Stimulated activated naive B cell treated with anti-CD40 and anti-IgM and Interleukin-4, amounts not matched to agents 10 μg/mL and 1 μg/mL and 100 μg/mL, for 72 hours (primary cell): Measurements from ENCODE around the gene PHF11.
A peak's percentile ranks its signal among the peaks of the same experiment; 100 is the strongest.

ENCODE experiments used
- ATAC-seq, 2 donors: fragments of 150-1000 bp; cut with Tn5 transposase; replicated peaks; 2 replicates each; pipeline ENCODE4 v1.10.0; 2021; ENCODE audit warnings: moderate library complexity in 1 of 2
- DNase-seq: peaks from one replicate; pipeline ENCODE4 v3.0.0; 2021
- H3K27ac Mint-ChIP-seq: one replicate; pipeline ENCODE4 v1.8.0; 2022; ENCODE audit warnings: mild to moderate bottlenecking, mixed read lengths
- H3K27me3 Mint-ChIP-seq, 2 donors: one replicate each; pipeline ENCODE4 v1.8.0; 2022; ENCODE audit warnings: mixed read lengths in 2 of 2
- H3K36me3 Mint-ChIP-seq, 2 donors: one replicate each; pipeline ENCODE4 v1.8.0; 2022; ENCODE audit warnings: mixed read lengths in 2 of 2, mild to moderate bottlenecking in 1 of 2
- H3K4me1 Mint-ChIP-seq, 2 donors: one replicate each; pipeline ENCODE4 v1.8.0; 2022; ENCODE audit warnings: mixed read lengths in 2 of 2, mild to moderate bottlenecking in 1 of 2
- H3K4me3 Mint-ChIP-seq, 2 donors: one replicate each; pipeline ENCODE4 v1.8.0; 2022; ENCODE audit warnings: mild to moderate bottlenecking in 2 of 2, mixed read lengths in 2 of 2, moderate library complexity in 1 of 2
- H3K9me3 Mint-ChIP-seq, 2 donors: one replicate each; pipeline ENCODE4 v1.8.0; 2022; ENCODE audit warnings: mixed read lengths in 2 of 2, mild to moderate bottlenecking in 1 of 2

Gene PHF11

GRCh38 chr13:49521224-49521623, 25.5 kb downstream of the PHF11 start:
- peak overlapping the region; percentile 2 for H3K27ac Mint-ChIP-seq
- ATAC-seq (no peak), DNase-seq (no peak)
- peaks cover 33 to 40% of the 10 kb centered on the region in 2 donors for H3K36me3 Mint-ChIP-seq
- no peak overlapping the region for H3K4me3 Mint-ChIP-seq
- H3K27me3 Mint-ChIP-seq: no peaks in the 10 kb centered on the region
- H3K4me1 Mint-ChIP-seq: peaks cover 4 to 18% of the 10 kb centered on the region in 2 donors
- H3K9me3 Mint-ChIP-seq: no peaks in the 10 kb centered on the region

DNA sequence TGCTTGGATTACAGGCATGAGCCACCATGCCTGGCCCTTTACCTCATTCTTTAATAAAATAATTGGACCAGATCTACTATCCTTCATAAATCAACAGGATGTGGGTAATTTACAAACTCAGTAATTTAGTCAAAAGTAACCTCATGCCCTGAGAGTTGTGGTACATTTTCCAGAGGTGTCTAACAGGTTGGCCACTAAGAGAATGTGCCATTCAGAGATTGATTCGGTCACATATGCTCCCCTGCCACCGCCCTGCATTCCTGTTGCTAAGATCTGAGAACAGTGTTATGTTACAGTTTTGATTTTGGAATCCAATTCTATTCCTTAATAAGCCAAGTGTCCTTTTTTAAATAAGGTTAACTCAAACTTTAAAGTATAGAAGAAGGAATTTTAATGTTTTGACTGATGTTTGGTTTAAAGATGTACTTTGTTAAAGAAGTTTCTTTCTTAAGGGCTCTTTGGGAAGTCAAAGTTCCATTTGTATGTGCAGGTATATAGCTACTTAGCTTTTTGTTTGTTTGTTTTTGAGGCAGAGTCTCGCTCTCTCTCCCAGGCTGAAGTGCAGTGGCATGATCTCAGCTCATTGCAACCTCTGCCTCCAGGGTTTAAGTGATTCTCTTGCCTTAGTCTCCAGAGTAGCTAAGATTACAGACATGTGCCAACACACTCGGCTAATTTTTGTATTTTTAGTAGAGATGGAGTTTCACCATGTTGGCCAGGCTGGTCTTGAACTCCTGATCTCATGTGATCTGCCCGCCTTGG, 29.2 kb downstream of the PHF11 start:
- Mint-ChIP-seq H3K4me3 (no peak overlapping the region), H3K27me3 (no peaks in the 10 kb centered on the region)

GRCh38 chr13:49527123-49527522, 31.4 kb downstream of the PHF11 start:
- Mint-ChIP-seq H3K27ac (peak overlapping the region; percentile 14), H3K27me3 (no peaks in the 10 kb centered on the region), H3K9me3 (no peaks in the 10 kb centered on the region), H3K36me3 (peaks cover 44 to 45% of the 10 kb centered on the region in 2 donors), H3K4me3 (no peak overlapping the region), H3K4me1 (peaks cover 17 to 48% of the 10 kb centered on the region in 2 donors)
- ATAC-seq (no peak), DNase-seq (no peak)

More for the DNA sequence above, 29.2 kb downstream of the PHF11 start:
- Mint-ChIP-seq H3K36me3 (peaks cover 40 to 41% of the 10 kb centered on the region in 2 donors), H3K9me3 (no peaks in the 10 kb centered on the region), H3K27ac (peak overlapping the region; percentile 20), H3K4me1 (peaks cover 4 to 36% of the 10 kb centered on the region in 2 donors)
- no peak for ATAC-seq
- no peak for DNase-seq

- ATAC-seq: no peak
- H3K9me3 Mint-ChIP-seq: no peaks in the 10 kb centered on the region
- H3K27me3 Mint-ChIP-seq: no peaks in the 10 kb centered on the region
- no peak overlapping the region for H3K4me3 Mint-ChIP-seq
- no peak for DNase-seq
- H3K27ac Mint-ChIP-seq: peak overlapping the region; percentile 42
- peaks cover 23 to 55% of the 10 kb centered on the region in 2 donors for H3K4me1 Mint-ChIP-seq
- peaks cover 45 to 49% of the 10 kb centered on the region in 2 donors for H3K36me3 Mint-ChIP-seq
Observed at GRCh38 chr13:49528161-49528560, 32.4 kb downstream of the PHF11 start.

GRCh38 chr13:49530457-49530856, 34.7 kb downstream of the PHF11 start:
- H3K4me3 Mint-ChIP-seq: peak overlapping the region in 1 of 2 donors; percentile 39
- H3K27me3 Mint-ChIP-seq: no peaks in the 10 kb centered on the region
- no peaks in the 10 kb centered on the region for H3K9me3 Mint-ChIP-seq
- ATAC-seq (peak; percentile 88 to 91), DNase-seq (peak; percentile 53)
- peak overlapping the region; percentile 96 for H3K27ac Mint-ChIP-seq
- peaks cover 50 to 63% of the 10 kb centered on the region in 2 donors for H3K36me3 Mint-ChIP-seq
- H3K4me1 Mint-ChIP-seq: peaks cover 35 to 78% of the 10 kb centered on the region in 2 donors

GRCh38 chr13:49532593-49532992, 36.8 kb downstream of the PHF11 start:
- Mint-ChIP-seq H3K4me3 (peak overlapping the region; percentile 32 to 39), H3K27me3 (no peaks in the 10 kb centered on the region), H3K9me3 (no peaks in the 10 kb centered on the region), H3K4me1 (peaks cover 39 to 86% of the 10 kb centered on the region in 2 donors), H3K36me3 (peaks cover 50 to 60% of the 10 kb centered on the region in 2 donors), H3K27ac (peak overlapping the region; percentile 62)
- ATAC-seq: no peak
- no peak for DNase-seq

- ATAC-seq (no peak), DNase-seq (no peak)
- Mint-ChIP-seq H3K36me3 (peaks cover 53 to 63% of the 10 kb centered on the region in 2 donors), H3K9me3 (no peaks in the 10 kb centered on the region), H3K27me3 (no peaks in the 10 kb centered on the region), H3K4me1 (peaks cover 39 to 82% of the 10 kb centered on the region in 2 donors), H3K27ac (peak overlapping the region; percentile 62), H3K4me3 (peak overlapping the region; percentile 32 to 39)
Observed at GRCh38 chr13:49533011-49533410, 37.3 kb downstream of the PHF11 start.

DNA sequence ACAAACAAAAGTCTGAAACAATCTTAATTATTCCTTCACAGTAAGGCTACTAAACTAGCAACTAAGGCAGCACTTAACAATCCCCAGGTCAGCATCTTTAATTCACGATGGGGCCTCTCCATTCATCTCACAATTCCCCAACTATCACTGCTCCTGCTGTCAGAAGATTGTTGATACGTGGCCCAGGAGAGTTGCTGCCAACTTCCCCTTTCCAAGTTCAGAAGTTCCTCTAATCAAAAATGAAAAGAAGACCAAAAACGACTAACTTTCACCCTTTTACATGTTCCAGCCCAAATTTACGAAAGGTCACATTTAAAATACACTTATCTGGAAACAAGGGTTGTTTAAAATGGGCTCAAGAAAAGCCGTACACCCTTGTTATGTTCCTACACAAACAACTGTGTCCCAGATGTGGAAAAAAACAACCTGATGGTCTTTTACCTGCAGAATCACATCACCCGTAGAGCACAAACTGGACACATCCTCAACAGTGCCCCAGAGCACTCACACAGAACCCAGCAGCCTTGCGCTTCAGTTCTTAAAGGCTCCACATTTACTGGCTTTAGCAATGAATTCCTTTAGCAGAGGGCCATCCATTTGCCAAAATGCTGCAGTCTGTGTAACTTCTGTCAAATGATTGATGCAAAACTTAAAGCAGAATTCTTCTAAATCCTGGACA, 38.0 kb downstream of the PHF11 start:
- Mint-ChIP-seq H3K36me3 (peaks cover 50 to 60% of the 10 kb centered on the region in 2 donors), H3K27ac (peak overlapping the region; percentile 93), H3K27me3 (no peaks in the 10 kb centered on the region), H3K4me3 (peak overlapping the region; percentile 70 to 72), H3K4me1 (peaks cover 36 to 76% of the 10 kb centered on the region in 2 donors), H3K9me3 (no peaks in the 10 kb centered on the region)
- peak; percentile 49 to 61 for ATAC-seq
- DNase-seq: peak; percentile 9

- Mint-ChIP-seq H3K27me3 (no peaks in the 10 kb centered on the region), H3K27ac (peak overlapping the region; percentile 31), H3K4me3 (no peak overlapping the region), H3K4me1 (peaks cover 39 to 73% of the 10 kb centered on the region in 2 donors), H3K9me3 (no peaks in the 10 kb centered on the region), H3K36me3 (peaks cover 48 to 60% of the 10 kb centered on the region in 2 donors)
- DNase-seq: no peak
- peak; percentile 38 to 53 for ATAC-seq
Observed at GRCh38 chr13:49536144-49536873, 40.6 kb downstream of the PHF11 start.

- no peak overlapping the region for H3K4me3 Mint-ChIP-seq
Observed at GRCh38 chr13:49538404-49538803, 42.7 kb downstream of the PHF11 start.

DNA sequence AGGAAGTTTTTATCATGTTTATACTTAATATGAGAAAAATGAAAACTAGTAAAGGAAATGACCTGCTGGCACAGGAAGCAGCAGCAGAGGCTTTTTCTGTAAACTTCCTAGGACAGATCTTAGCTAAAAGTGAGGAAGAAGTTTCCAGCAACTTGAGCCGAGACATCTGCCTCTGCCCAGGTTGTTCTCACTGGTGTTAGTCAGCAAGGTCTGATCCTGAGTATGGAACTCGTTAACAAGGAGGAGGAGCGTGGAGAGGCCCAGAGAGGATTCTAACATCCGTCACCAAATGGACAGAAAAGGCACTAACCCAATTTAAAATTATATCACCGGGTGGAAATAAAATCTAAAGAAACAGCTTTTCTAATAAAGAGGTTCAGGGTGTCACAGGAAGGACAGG, 43.6 kb downstream of the PHF11 start:
- H3K27ac Mint-ChIP-seq: peak overlapping the region; percentile 70
- H3K27me3 Mint-ChIP-seq: no peaks in the 10 kb centered on the region
- H3K9me3 Mint-ChIP-seq: no peaks in the 10 kb centered on the region
- H3K36me3 Mint-ChIP-seq: peaks cover 33 to 47% of the 10 kb centered on the region in 2 donors
- ATAC-seq (no peak), DNase-seq (no peak)
- H3K4me3 Mint-ChIP-seq: peak overlapping the region; percentile 2 to 31
- peaks cover 23 to 53% of the 10 kb centered on the region in 2 donors for H3K4me1 Mint-ChIP-seq

More at GRCh38 chr13:49538404-49538803, 42.7 kb downstream of the PHF11 start:
- DNase-seq: no peak
- Mint-ChIP-seq H3K27ac (no peak overlapping the region), H3K36me3 (peaks cover 40 to 54% of the 10 kb centered on the region in 2 donors), H3K4me1 (peaks cover 31 to 62% of the 10 kb centered on the region in 2 donors), H3K9me3 (no peaks in the 10 kb centered on the region), H3K27me3 (no peaks in the 10 kb centered on the region)
- no peak for ATAC-seq

DNA sequence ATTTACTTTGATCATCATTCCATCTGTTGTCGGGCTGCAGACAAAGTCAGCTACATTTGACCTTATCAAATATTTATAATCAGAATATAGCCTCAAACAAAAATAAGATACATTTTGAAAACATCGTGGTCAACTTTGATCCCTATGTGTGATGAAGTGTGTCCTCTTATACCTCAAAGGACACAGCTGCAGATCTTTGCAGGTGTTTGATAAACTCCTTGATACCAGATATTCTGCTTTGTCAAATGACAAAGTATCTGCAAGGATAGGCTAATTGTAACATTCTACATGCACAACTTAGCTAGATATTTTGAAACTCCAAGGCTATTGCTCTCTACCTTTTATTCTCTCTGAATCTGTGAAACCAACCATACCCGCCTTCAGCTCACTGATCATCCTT, 44.0 kb downstream of the PHF11 start:
- Mint-ChIP-seq H3K27ac (peak overlapping the region; percentile 68), H3K4me3 (peak overlapping the region in 1 of 2 donors; percentile 53), H3K4me1 (peaks cover 21 to 49% of the 10 kb centered on the region in 2 donors), H3K27me3 (no peaks in the 10 kb centered on the region), H3K9me3 (no peaks in the 10 kb centered on the region), H3K36me3 (peaks cover 35 to 48% of the 10 kb centered on the region in 2 donors)
- DNase-seq (no peak), ATAC-seq (peak; percentile 22 to 47)

- peaks cover 19 to 41% of the 10 kb centered on the region in 2 donors for H3K4me1 Mint-ChIP-seq
- H3K27ac Mint-ChIP-seq: peak overlapping the region; percentile 68
- no peak for DNase-seq
- H3K9me3 Mint-ChIP-seq: no peaks in the 10 kb centered on the region
- ATAC-seq: peak; percentile 44 to 54
- peaks cover 39 to 45% of the 10 kb centered on the region in 2 donors for H3K36me3 Mint-ChIP-seq
- no peaks in the 10 kb centered on the region for H3K27me3 Mint-ChIP-seq
- H3K4me3 Mint-ChIP-seq: peak overlapping the region; percentile 53 to 69
Observed at GRCh38 chr13:49540552-49540951, 44.8 kb downstream of the PHF11 start.

DNA sequence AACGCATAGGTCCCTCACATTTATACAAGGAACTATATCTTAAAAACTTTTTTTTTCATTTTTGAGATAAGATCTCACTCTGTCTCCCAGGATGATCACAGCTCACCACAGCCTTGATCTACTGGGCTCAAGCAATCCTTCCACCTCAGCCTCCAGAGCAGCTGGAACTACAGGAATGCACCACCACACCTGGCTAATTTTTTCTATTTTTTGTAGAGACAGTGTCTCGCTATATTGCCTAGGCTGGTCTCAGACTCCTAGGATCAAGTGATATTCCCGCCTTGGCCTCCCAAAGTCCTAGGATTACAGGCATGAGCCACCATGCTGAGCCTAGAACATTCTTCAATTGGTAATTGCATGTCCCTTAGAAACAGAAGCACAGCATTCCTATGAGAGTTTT, 47.9 kb downstream of the PHF11 start:
- no peak for DNase-seq
- H3K36me3 Mint-ChIP-seq: peaks cover 32 to 42% of the 10 kb centered on the region in 2 donors
- no peak for ATAC-seq
- H3K9me3 Mint-ChIP-seq: no peaks in the 10 kb centered on the region
- H3K4me1 Mint-ChIP-seq: peaks cover 17 to 31% of the 10 kb centered on the region in 2 donors
- no peak overlapping the region for H3K27ac Mint-ChIP-seq
- no peak overlapping the region for H3K4me3 Mint-ChIP-seq
- no peaks in the 10 kb centered on the region for H3K27me3 Mint-ChIP-seq
